ENCODE measurements around the gene PTPDC1.
"Not testable (repeated sequence)": the region's sequence is repeated elsewhere in the genome, so short reads cannot be mapped to it uniquely, and the experiment has no call there.

Gene PTPDC1

GRCh38 chr9:94094219-94095145 is 10.2 kb downstream of the PTPDC1 start:
- not testable (repeated sequence) for DNase-seq (ENCODE audit: low read depth)

GRCh38 chr9:94096819-94097577 is 12.7 kb downstream of the PTPDC1 start:
- no peak for DNase-seq (ENCODE audit: low read depth)

- no peak for DNase-seq (ENCODE audit: low read depth)
These were observed 13.6 kb downstream of the PTPDC1 start for GRCh38 chr9:94097788-94098414.

- DNase-seq (ENCODE audit: low read depth): no peak
These were observed 16.1 kb downstream of the PTPDC1 start for GRCh38 chr9:94100152-94100879.

- DNase-seq (ENCODE audit: low read depth): no peak
These were observed 17.0 kb downstream of the PTPDC1 start for GRCh38 chr9:94101162-94101853.

- DNase-seq (ENCODE audit: low read depth): no peak
These were observed 24.3 kb downstream of the PTPDC1 start for GRCh38 chr9:94108584-94108983.

- no peak for DNase-seq (ENCODE audit: low read depth)
These were observed 26.6 kb downstream of the PTPDC1 start for GRCh38 chr9:94110821-94111252.

GRCh38 chr9:94111446-94111845 is 27.2 kb downstream of the PTPDC1 start:
- DNase-seq (ENCODE audit: low read depth): no peak

- DNase-seq (ENCODE audit: low read depth): no peak
These were observed 28.6 kb downstream of the PTPDC1 start for GRCh38 chr9:94112716-94113465.

GRCh38 chr9:94120088-94120487 is 35.8 kb downstream of the PTPDC1 start:
- DNase-seq (ENCODE audit: low read depth): not testable (repeated sequence)

- no peak for DNase-seq (ENCODE audit: low read depth)
These were observed 36.7 kb downstream of the PTPDC1 start for GRCh38 chr9:94120854-94121376.

GRCh38 chr9:94126844-94127243 is 42.6 kb downstream of the PTPDC1 start:
- DNase-seq (ENCODE audit: low read depth): no peak

GRCh38 chr9:94127806-94128205 is 43.5 kb downstream of the PTPDC1 start:
- DNase-seq (ENCODE audit: low read depth): no peak

GRCh38 chr9:94128580-94128979 is 44.3 kb downstream of the PTPDC1 start:
- no peak for DNase-seq (ENCODE audit: low read depth)

- no peak for DNase-seq (ENCODE audit: low read depth)
These were observed 50.4 kb downstream of the PTPDC1 start for GRCh38 chr9:94134629-94135028.

GRCh38 chr9:94135222-94135621 is 51.0 kb downstream of the PTPDC1 start:
- DNase-seq (ENCODE audit: low read depth): no peak

GRCh38 chr9:94139672-94140417 is 55.6 kb downstream of the PTPDC1 start:
- no peak for DNase-seq (ENCODE audit: low read depth)

GRCh38 chr9:94140418-94140780 is 56.1 kb downstream of the PTPDC1 start:
- no peak for DNase-seq (ENCODE audit: low read depth)
